ENCODE measurements around the gene CYP3A4. TPM values are rescaled to one million over a fixed set of nuclear protein-coding genes. Genes with fewer than 3 reads are reported as not detected.
A peak's percentile ranks its signal among the peaks of the same experiment; 100 is the strongest.

CYP3A4 gene
- total and polyA plus RNA-seq, 2 of the 13 experiments (the other 11 are each of a cell fraction or from before 2014, with no cell fraction given) = 0.11 to 0.24 TPM

DNA sequence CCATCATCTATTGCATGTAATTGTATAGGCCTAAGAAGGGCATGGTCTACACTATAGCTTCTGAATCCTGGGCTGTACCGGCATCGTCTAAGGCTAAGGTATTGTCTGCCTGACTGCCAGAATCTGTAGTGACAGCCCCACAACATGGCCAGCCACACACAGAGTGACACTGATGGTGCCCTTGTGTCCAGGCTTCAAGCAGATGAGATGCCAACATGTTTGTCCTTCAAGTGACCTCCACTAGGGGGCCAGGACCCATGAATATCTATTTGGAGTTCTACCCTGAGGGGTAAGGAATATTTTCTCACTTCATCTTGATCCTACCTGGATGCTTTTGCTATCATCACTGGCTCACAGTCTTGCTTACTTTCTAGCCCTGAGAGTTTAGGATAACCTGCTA lies 50.5 kb downstream of the CYP3A4 start:
- Histone ChIP-seq H3K36me3 (replicated peaks in 1 of 2; ENCODE audit: control insufficient read depth in 1 of 2, insufficient read depth in 2 of 2, low read length in 2 of 2) (no peaks in the 10 kb centered on the region), H3K27ac (ENCODE audit: extremely low read length, insufficient read depth, low read length) (peak overlapping the region; percentile 50), H4K20me1 (ENCODE audit: insufficient read depth, low read length) (no peaks in the 10 kb centered on the region), H3K4me2 (ENCODE audit: low read depth, low read length) (no peak overlapping the region), H3K9me3 (ENCODE audit: low read length) (no peaks in the 10 kb centered on the region), H3K9ac (ENCODE audit: insufficient read depth, low read depth, low read length) (no peak overlapping the region), H3K4me3 (replicated peaks in 1 of 3; ENCODE audit: insufficient read depth in 1 of 3, low read depth in 2 of 3, low read length in 3 of 3) (no peak overlapping the region), H2AFZ (ENCODE audit: low read length) (no peak overlapping the region), H3K27me3 (ENCODE audit: control insufficient read depth in 1 of 2, insufficient read depth in 2 of 2, low read length in 2 of 2) (no peaks in the 10 kb centered on the region), H3K4me1 (ENCODE audit: insufficient read depth, low read length) (peaks cover 81% of the 10 kb centered on the region), H3K79me2 (ENCODE audit: insufficient read depth, low read length) (no peaks in the 10 kb centered on the region)
- ATAC-seq (peak; percentile 49), FAIRE-seq (peak; percentile 4), DNase-seq (ENCODE audit: low spot score) (peak; percentile 42)
- ChIA-PET POLR2A (no interaction called here), CTCF (ENCODE audit: low intra/inter-chr PET ratio, low total read pairs) (no interaction called here)
- in situ Hi-C loops (cut with HindIII; ENCODE audit: extremely low pct_ligation_motif_present, low pct_unique_long_range_greater_than_20kb) = no loop called here
- WGBS (ENCODE audit: low lambda C conversion rate) = 90% methylated on average over 2 of the region's 2 CpGs
- BruUV-seq (replicated peaks) = no TSS peak
- intact Hi-C loops (cut with micrococcal nuclease; ENCODE audit: unreplicated experiment) = loop anchor here (2.0 to 5.0 kb wide), 2 partner anchors 61 to 101 kb away; no protein-coding TSS in a partner anchor
- TF ChIP-seq RBM39 (IDR thresholded peaks at IDR 0.05; ENCODE audit: low read depth, low read length, poor library complexity, severe bottlenecking) (no peak), ZNF382 (CRISPR knock-in tag; IDR thresholded peaks at IDR 0.05; ENCODE audit: borderline replicate concordance) (no peak), THAP11 (CRISPR knock-in tag; IDR thresholded peaks at IDR 0.05) (peak; percentile 18; the same call in 1 of the 2 replicates), ZSCAN22 (CRISPR knock-in tag; IDR thresholded peaks at IDR 0.05) (no peak), DMAP1 (CRISPR knock-in tag; IDR thresholded peaks at IDR 0.05) (no peak), SUZ12 (IDR thresholded peaks at IDR 0.05; ENCODE audit: low read depth, low read length) (no peak), STAG1 (CRISPR knock-in tag; IDR thresholded peaks at IDR 0.05) (peak; percentile 49), THAP9 (CRISPR knock-in tag; IDR thresholded peaks at IDR 0.05; ENCODE audit: borderline replicate concordance) (no peak), CTCF (CRISPR knock-in tag; IDR thresholded peaks at IDR 0.05) (peak; percentile 63), ZNF724P (CRISPR knock-in tag; IDR thresholded peaks at IDR 0.05; ENCODE audit: borderline replicate concordance) (no peak), ZBTB7A (CRISPR knock-in tag; IDR thresholded peaks at IDR 0.05) (no peak), ISX (CRISPR knock-in tag; conservative IDR thresholded peaks at IDR 0.05) (no peak), SOX13 (IDR thresholded peaks at IDR 0.05) (no peak), SOX13 (CRISPR knock-in tag; conservative IDR thresholded peaks at IDR 0.05 in 1 of 2, IDR thresholded peaks at IDR 0.05 in 1 of 2) (no peak), PCBP1 (IDR thresholded peaks at IDR 0.05; ENCODE audit: borderline replicate concordance, low read depth, low read length) (no peak), TIGD3 (CRISPR knock-in tag; IDR thresholded peaks at IDR 0.05; ENCODE audit: borderline replicate concordance) (no peak)
- TF ChIP-seq, protein P1, sequence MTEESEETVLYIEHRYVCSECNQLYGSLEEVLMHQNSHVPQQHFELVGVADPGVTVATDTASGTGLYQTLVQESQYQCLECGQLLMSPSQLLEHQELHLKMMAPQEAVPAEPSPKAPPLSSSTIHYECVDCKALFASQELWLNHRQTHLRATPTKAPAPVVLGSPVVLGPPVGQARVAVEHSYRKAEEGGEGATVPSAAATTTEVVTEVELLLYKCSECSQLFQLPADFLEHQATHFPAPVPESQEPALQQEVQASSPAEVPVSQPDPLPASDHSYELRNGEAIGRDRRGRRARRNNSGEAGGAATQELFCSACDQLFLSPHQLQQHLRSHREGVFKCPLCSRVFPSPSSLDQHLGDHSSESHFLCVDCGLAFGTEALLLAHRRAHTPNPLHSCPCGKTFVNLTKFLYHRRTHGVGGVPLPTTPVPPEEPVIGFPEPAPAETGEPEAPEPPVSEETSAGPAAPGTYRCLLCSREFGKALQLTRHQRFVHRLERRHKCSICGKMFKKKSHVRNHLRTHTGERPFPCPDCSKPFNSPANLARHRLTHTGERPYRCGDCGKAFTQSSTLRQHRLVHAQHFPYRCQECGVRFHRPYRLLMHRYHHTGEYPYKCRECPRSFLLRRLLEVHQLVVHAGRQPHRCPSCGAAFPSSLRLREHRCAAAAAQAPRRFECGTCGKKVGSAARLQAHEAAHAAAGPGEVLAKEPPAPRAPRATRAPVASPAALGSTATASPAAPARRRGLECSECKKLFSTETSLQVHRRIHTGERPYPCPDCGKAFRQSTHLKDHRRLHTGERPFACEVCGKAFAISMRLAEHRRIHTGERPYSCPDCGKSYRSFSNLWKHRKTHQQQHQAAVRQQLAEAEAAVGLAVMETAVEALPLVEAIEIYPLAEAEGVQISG (CRISPR knock-in tag; IDR thresholded peaks at IDR 0.05) = 0 out of 2 replicates have a peak, but pooled peaks have one; percentile 5

All from HepG2 (cell line).